ENCODE data around the gene HS3ST3B1. TPM values are rescaled to one million over a fixed set of nuclear protein-coding genes. Genes with fewer than 3 reads are reported as not detected.

HS3ST3B1 gene
- total RNA-seq (ENCODE audit: low replicate concordance) = 2.3 and 9.1 TPM in 2 replicates

DNA sequence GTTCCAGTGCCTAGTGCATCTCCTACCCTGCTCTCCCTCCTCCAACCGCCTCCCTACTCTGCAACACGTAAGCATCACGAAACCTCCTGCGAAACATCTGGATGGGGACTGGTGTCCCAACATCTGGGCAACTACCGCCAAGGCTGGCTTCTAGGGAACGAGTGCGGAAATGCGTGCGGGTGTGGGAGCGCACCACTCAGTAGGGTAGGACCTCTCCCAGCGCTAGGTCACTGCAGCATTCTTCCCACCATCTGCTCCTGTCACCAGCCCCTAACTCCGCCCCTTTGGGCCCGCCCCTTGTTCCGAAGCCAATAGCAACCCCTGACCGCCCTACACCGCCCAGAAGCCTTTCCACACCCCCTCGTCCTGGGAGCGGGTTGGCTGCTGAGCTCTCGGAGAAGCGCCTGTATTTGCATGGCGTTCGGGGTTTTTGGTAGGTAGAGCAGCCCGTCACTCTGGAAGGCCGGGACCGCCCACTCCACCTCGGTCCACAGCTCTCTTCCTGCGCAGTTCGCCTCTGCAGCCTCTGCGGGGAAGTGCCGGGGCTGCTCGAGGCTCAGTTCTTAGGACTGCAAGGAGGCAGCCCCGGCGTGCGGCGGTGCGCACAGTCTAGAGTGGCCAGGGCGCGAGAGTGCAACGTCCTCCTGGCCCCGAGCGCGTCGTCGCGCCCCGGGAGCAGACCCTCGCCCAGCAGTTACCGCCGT lies at the start of gene HS3ST3B1:
TSS of gene HS3ST3B1 (plus strand) at position 507 of the 704 bp plus-strand sequence. CDS start 438 bp downstream, outside the sequence.
- TF ChIP-seq, protein P1, sequence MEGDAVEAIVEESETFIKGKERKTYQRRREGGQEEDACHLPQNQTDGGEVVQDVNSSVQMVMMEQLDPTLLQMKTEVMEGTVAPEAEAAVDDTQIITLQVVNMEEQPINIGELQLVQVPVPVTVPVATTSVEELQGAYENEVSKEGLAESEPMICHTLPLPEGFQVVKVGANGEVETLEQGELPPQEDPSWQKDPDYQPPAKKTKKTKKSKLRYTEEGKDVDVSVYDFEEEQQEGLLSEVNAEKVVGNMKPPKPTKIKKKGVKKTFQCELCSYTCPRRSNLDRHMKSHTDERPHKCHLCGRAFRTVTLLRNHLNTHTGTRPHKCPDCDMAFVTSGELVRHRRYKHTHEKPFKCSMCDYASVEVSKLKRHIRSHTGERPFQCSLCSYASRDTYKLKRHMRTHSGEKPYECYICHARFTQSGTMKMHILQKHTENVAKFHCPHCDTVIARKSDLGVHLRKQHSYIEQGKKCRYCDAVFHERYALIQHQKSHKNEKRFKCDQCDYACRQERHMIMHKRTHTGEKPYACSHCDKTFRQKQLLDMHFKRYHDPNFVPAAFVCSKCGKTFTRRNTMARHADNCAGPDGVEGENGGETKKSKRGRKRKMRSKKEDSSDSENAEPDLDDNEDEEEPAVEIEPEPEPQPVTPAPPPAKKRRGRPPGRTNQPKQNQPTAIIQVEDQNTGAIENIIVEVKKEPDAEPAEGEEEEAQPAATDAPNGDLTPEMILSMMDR (IDR thresholded peaks at IDR 0.05; ENCODE audit: insufficient read depth, low read length) = peak; percentile 38
- peak; percentile 100 for DNase-seq (ENCODE audit: low read depth)
- H3K4me3 ChIP-seq (ENCODE audit: low read depth, low read length) = peak within 1 kb of the TSS; percentile 95

DNA sequence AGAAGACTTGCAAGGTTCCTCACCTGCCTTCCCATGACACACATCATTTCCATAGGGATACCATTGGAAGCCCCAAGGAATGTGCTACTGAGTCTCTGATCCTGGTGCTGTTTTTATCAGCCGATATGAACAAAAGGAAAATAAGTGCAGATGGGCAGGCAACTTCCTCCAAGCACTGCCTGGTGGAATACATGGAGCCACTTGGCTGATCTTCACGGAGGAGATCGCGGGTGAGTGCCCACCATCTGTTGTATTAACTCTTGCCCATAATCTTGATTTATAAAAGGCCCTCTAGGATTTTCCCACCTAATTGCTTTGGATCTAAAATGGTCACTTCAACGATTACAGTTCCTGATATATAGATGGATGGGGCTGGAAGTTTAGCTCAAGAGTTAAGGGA lies 39.5 kb upstream of the HS3ST3B1 start:
- TF ChIP-seq, protein P1 (IDR thresholded peaks at IDR 0.05; ENCODE audit: insufficient read depth, low read length) = no peak

DNA sequence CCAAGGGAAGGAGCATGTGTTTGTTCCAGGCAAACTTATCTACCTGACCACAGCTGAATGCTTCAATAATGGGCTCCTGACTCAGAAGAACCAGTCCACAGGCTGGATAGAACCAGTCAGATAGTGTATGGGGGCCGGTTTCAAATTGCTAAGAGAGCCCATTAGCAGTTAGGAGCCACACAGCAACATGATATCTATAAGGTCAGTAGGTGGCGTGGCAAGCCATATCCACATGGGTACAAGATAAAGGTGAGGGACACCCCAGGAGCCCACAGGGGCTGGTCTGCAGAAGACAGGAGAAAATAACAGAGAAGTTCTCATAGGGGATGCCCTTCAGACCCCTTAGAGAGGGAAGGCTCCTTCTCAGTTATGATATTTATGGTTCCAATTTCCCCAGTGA lies 32.6 kb upstream of the HS3ST3B1 start:
- TF ChIP-seq, protein P1 (IDR thresholded peaks at IDR 0.05; ENCODE audit: insufficient read depth, low read length) = no peak
- no peak for DNase-seq (ENCODE audit: low read depth)
- no peak overlapping the region for H3K4me3 ChIP-seq (ENCODE audit: low read depth, low read length)

More for the DNA sequence above, 39.5 kb upstream of the HS3ST3B1 start:
- no peak for DNase-seq (ENCODE audit: low read depth)
- H3K4me3 ChIP-seq (ENCODE audit: low read depth, low read length) = no peak overlapping the region

DNA sequence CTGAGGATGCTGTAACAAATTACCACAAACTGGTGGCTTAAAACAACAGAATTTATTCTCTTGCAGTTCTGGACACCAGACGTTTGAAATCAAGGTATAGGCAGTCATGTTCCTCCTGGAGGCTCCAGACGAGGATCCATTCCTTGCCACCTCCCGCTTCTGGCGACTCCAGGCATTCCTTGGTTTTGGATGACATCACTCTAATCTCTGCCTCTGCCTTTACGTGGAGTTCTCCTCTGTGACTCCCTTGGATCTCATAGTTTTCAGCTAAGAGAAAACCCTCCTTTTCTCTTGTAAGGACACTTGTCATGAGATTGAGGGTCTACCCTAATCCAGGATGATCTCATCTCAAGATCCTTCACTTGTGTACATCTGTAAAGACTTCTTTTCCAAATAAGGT lies 31.4 kb upstream of the HS3ST3B1 start:
- TF ChIP-seq, protein P1 (IDR thresholded peaks at IDR 0.05; ENCODE audit: insufficient read depth, low read length) = no peak
- H3K4me3 ChIP-seq (ENCODE audit: low read depth, low read length) = no peak overlapping the region
- no peak for DNase-seq (ENCODE audit: low read depth)

DNA sequence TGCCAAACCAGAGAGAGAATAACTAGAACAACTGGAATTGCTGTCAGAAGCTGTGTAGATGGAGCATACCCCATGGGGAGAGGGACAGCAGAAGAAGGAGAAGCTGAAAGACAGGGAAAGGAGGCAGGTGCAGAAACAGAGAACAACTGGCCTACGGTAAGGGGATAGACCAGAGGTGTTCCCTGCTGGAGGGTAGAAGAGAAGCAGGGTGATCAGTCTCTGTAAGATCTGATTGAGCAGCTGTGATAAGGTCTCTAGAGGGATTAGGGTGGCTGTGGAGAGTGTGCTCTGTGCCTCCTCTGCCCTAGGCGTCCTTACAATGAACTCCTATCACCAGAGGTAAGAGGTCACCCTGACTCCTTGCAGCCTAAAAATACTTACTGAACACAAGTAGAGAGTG lies 30.4 kb upstream of the HS3ST3B1 start:
- no peak overlapping the region for H3K4me3 ChIP-seq (ENCODE audit: low read depth, low read length)
- TF ChIP-seq, protein P1 (IDR thresholded peaks at IDR 0.05; ENCODE audit: insufficient read depth, low read length) = no peak
- DNase-seq (ENCODE audit: low read depth) = no peak

DNA sequence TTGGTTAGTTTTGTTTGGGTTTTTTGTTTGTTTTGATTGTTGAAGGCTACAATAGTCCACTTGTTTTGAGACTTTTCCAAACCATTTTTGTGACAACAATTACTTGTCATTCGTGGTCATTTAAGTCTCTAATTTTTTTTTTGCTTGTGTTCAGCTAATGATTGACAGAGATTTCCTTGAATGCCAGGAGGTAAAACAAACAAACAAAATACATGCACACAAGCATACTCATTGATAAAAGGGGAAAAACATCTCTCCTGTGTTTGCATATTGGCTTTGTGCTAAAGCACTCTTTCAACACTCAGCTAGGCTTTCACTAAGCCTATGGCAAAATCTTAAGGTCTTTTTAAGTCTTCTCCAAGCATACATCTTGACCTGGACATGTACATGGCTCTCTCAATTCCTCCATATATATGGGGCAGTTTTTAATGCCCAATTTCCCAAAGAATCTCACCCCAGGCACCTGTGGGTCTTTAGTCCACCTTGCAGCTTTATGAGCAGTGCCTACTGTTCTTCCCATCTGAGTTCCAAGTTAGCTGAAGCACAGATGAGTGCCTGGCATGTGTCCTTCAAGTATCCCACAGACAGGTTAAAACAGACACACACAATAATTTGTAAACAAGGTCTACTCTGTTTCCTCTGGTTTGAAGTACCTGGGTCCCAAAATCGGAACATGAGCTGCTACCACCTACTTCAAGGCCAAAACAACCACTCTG lies 24.2 kb upstream of the HS3ST3B1 start:
- TF ChIP-seq, protein P1 (IDR thresholded peaks at IDR 0.05; ENCODE audit: insufficient read depth, low read length) = no peak
- no peak for DNase-seq (ENCODE audit: low read depth)
- H3K4me3 ChIP-seq (ENCODE audit: low read depth, low read length) = no peak overlapping the region
